ENCODE results near the gene RNF135.
"Not testable (repeated sequence)": the region's sequence is repeated elsewhere in the genome, so short reads cannot be mapped to it uniquely, and the experiment has no call there.

The RNF135 gene

DNA sequence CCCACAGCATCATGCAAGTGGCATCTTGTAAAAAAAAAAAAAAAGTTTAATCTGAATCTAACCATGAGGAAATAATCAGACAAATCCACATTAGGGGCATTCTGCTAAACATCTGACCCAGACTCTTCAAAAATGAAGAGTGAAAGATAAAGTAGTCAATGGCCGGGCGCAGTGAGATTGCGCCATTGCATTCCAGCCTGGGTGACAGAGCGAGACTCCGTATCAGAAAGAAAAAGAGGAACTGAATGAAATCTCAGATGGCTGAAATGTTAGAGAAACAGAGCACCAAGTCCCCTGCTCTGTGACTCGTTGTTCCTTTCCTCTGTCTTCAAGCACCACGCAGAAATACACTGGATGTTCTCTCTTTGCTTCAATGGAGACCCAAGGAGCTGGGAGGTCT lies 12.7 kb upstream of the RNF135 start:
- no peaks in the 10 kb centered on the region for H3K36me3 ChIP-seq (ENCODE audit: control insufficient read depth, low read depth, low read length)
- H3K9ac ChIP-seq (ENCODE audit: low read length), result no peak overlapping the region
- H3K4me1 ChIP-seq (ENCODE audit: control insufficient read depth, low read depth, low read length), result peaks cover 21% of the 10 kb centered on the region
- H3K27me3 ChIP-seq (ENCODE audit: control insufficient read depth, insufficient read depth, low read length), result no peaks in the 10 kb centered on the region
- H3K9me3 ChIP-seq (ENCODE audit: control insufficient read depth, low read depth, low read length), result no peaks in the 10 kb centered on the region
- no peak overlapping the region for H3K27ac ChIP-seq (ENCODE audit: low read length)
- no peak overlapping the region for H3K4me3 ChIP-seq (ENCODE audit: low read length)

DNA sequence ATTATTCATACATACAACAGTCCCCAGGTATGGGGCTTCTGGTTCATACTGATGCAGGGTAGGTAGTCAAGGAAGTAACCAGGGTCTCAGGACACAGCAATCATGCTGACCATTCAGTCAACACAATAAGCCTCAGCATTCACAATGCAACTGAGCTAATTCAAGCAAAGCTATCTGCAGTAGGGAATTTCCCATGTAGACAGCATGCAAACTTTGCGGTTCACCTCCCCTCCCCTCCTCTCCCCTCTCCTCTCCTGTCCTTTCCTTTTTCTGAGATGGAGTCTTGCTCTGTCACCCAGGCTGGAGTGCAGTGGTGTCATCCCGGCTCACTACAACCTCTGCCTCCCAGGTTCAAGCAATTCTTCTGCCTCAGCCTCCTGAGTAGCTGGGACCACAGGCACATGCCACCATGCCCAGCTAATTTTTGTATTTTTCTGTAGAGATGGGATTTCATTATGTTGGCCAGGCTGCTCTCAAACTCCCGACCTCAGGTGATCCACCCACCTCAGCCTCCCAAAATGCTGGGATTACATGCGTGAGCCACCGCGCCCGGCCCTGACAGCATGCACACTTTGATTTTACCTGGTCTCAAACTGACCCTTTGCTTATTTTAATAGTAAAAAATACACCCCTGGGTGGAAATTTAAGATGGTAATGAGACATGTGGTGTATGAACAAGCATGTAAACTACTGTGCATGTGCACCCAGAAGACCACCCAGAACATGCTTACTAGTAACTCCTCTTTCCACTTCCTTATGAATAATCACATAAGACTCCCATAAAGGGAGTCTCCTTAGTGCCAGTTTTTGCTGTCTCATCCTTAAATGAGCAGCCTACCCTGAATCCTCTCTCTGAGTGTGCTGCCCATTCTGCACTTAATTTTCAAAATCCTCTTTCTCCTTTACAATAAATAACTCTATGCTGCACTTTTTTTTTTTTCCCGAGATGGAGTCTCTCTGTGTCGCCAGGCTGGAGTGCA lies 9.3 kb upstream of the RNF135 start:
- Histone ChIP-seq H3K4me3 (ENCODE audit: low read length) (no peak overlapping the region), H3K9me3 (ENCODE audit: control insufficient read depth, low read depth, low read length) (no peaks in the 10 kb centered on the region), H3K27me3 (ENCODE audit: control insufficient read depth, insufficient read depth, low read length) (no peaks in the 10 kb centered on the region), H3K4me1 (ENCODE audit: control insufficient read depth, low read depth, low read length) (peaks cover 19% of the 10 kb centered on the region), H3K9ac (ENCODE audit: low read length) (no peak overlapping the region), H3K36me3 (ENCODE audit: control insufficient read depth, low read depth, low read length) (no peaks in the 10 kb centered on the region), H3K27ac (ENCODE audit: low read length) (no peak overlapping the region)

DNA sequence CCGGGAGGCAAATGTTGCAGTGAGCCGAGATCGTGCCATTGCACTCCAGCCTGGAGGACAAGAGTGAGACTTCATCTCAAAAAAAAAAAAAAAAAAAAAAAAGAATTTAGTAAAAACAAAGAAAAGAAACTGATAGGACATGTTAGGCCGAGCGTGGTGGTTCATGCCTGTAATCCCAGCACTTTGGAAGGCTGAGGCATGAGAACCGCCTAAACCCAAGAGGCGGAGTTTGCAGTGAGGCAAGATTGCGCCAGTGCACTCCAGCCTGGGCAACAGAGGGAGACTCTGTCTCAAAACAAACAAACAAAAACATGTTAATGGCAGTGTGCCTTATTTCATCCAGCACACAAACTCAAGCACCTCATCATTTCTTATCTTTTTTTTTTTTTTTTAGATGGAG lies 6.5 kb upstream of the RNF135 start:
- H3K36me3 ChIP-seq (ENCODE audit: control insufficient read depth, low read depth, low read length); H3K27me3 ChIP-seq (ENCODE audit: control insufficient read depth, insufficient read depth, low read length); H3K4me3 ChIP-seq (ENCODE audit: low read length); H3K27ac ChIP-seq (ENCODE audit: low read length); H3K9me3 ChIP-seq (ENCODE audit: control insufficient read depth, low read depth, low read length); H3K9ac ChIP-seq (ENCODE audit: low read length): not testable (repeated sequence)
- peaks cover 14% of the 10 kb centered on the region for H3K4me1 ChIP-seq (ENCODE audit: control insufficient read depth, low read depth, low read length)

- no peaks in the 10 kb centered on the region for H3K27me3 ChIP-seq (ENCODE audit: control insufficient read depth, insufficient read depth, low read length)
- peaks cover 14% of the 10 kb centered on the region for H3K4me1 ChIP-seq (ENCODE audit: control insufficient read depth, low read depth, low read length)
- no peak overlapping the region for H3K4me3 ChIP-seq (ENCODE audit: low read length)
- no peak overlapping the region for H3K9ac ChIP-seq (ENCODE audit: low read length)
- H3K9me3 ChIP-seq (ENCODE audit: control insufficient read depth, low read depth, low read length), result no peaks in the 10 kb centered on the region
- H3K36me3 ChIP-seq (ENCODE audit: control insufficient read depth, low read depth, low read length), result no peaks in the 10 kb centered on the region
- no peak overlapping the region for H3K27ac ChIP-seq (ENCODE audit: low read length)
Observed at GRCh38 chr17:30964876-30965275, 6.0 kb upstream of the RNF135 start.

DNA sequence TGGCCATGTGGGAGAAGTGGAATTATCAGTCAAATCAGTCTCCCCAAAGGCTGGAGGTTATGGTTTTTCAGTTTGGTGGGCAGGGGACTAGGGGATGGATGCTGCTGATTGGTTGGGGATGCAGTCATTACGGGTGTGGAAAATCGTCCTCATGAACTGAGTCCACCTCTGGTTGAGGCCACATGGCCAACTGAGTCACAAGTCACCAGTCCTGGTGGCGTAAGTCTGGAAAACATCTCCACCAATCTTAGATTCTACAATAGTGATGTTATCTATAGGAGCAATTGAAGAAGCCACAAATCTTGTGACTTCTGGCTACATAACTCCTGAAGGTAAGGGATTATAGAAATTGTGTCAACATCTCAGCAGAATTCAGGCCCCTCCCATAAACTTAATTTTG lies 5.2 kb upstream of the RNF135 start:
- Histone ChIP-seq H3K9me3 (ENCODE audit: control insufficient read depth, low read depth, low read length) (no peaks in the 10 kb centered on the region), H3K4me3 (ENCODE audit: low read length) (no peak overlapping the region), H3K4me1 (ENCODE audit: control insufficient read depth, low read depth, low read length) (peaks cover 14% of the 10 kb centered on the region), H3K27ac (ENCODE audit: low read length) (no peak overlapping the region), H3K27me3 (ENCODE audit: control insufficient read depth, insufficient read depth, low read length) (no peaks in the 10 kb centered on the region), H3K36me3 (ENCODE audit: control insufficient read depth, low read depth, low read length) (no peaks in the 10 kb centered on the region), H3K9ac (ENCODE audit: low read length) (no peak overlapping the region)

DNA sequence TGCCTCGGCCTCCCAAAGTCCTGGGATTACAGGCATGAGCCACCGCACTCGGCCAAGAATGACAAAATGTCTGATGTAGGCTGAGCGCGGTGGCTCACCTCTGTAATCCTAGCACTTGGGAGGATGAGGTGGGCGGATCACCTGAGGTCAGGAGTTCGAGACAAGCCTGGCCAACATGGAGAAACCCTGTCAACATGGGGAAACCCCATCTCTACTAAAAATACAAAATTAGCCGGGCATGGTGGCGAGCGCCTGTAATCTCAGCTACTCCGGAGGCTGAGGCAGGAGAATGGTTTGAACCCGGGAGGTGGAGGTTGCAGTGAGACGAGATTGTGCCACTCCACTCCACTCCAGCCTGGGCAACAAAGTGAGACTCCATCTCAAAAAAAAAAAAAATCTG lies 2.9 kb upstream of the RNF135 start:
- H3K4me1 ChIP-seq (ENCODE audit: control insufficient read depth, low read depth, low read length); H3K27ac ChIP-seq (ENCODE audit: low read length); H3K27me3 ChIP-seq (ENCODE audit: control insufficient read depth, insufficient read depth, low read length); H3K9ac ChIP-seq (ENCODE audit: low read length); H3K9me3 ChIP-seq (ENCODE audit: control insufficient read depth, low read depth, low read length); H3K36me3 ChIP-seq (ENCODE audit: control insufficient read depth, low read depth, low read length); H3K4me3 ChIP-seq (ENCODE audit: low read length): not testable (repeated sequence)

GRCh38 chr17:30969989-30970830 lies 629 bp upstream of the RNF135 start:
- Histone ChIP-seq H3K9ac (ENCODE audit: low read length) (peak overlapping the region; percentile 71), H3K27ac (ENCODE audit: low read length) (peak overlapping the region; percentile 76), H3K4me3 (ENCODE audit: low read length) (peak overlapping the region; percentile 84), H3K36me3 (ENCODE audit: control insufficient read depth, low read depth, low read length) (no peaks in the 10 kb centered on the region), H3K27me3 (ENCODE audit: control insufficient read depth, insufficient read depth, low read length) (no peaks in the 10 kb centered on the region), H3K4me1 (ENCODE audit: control insufficient read depth, low read depth, low read length) (no peaks in the 10 kb centered on the region), H3K9me3 (ENCODE audit: control insufficient read depth, low read depth, low read length) (no peaks in the 10 kb centered on the region)

DNA sequence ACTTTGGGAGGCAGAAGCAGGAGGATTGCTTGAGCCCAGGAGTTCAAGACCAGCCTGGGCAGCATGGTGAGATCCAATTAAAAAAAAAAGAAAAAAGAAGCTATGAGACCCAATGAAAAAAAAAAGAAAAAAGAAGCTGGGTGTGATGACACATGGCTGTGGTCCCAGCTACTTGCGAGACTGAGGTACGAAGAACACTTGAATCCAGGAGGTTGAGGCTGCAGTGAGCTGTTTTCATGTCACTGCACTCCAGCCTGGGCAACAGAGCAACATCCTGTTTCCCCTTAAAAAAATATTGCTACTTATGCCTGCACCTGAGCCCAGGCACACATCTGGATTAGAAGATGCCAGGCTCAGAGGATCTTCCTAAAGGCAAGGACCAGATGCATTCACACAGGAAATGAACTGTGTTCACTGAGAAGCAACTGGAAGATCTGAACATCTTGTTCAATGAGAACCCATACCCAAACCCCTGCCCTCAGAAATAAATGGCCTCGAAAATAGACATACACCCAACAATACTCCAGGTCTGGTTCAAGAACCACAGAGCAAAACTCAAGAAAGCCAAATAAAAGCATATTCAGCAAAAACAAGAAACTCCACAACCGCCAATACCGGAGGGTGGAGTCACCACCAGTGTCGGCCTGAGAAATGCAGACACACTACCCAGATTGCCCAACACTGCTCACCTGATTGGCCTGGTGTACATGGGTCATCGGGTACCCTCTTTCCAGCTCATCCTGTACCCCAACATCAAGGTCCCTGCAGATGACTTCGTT lies 4.4 kb downstream of the RNF135 start:
- Histone ChIP-seq H3K36me3 (ENCODE audit: control insufficient read depth, low read depth, low read length) (no peaks in the 10 kb centered on the region), H3K9me3 (ENCODE audit: control insufficient read depth, low read depth, low read length) (no peaks in the 10 kb centered on the region), H3K4me1 (ENCODE audit: control insufficient read depth, low read depth, low read length) (no peaks in the 10 kb centered on the region), H3K9ac (ENCODE audit: low read length) (no peak overlapping the region), H3K4me3 (ENCODE audit: low read length) (no peak overlapping the region), H3K27ac (ENCODE audit: low read length) (no peak overlapping the region), H3K27me3 (ENCODE audit: control insufficient read depth, insufficient read depth, low read length) (no peaks in the 10 kb centered on the region)

DNA sequence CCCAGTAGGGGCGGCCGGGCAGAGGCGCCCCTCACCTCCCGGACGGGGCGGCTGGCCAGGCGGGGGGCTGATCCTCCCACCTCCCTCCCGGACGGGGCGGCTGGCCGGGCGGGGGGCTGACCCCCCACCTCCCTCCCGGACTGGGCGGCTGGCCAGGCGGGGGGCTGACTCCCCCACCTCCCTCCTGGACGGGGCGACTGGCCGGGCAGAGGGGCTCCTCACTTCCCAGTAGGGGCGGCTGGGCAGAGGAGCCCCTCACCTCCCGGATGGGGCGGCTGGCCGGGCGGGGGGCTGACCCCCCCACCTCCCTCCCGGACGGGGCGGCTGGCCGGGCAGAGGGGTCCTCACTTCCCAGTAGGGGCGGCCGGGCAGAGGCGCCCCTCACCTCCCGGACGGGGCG lies 9.1 kb downstream of the RNF135 start:
- H3K4me1 ChIP-seq (ENCODE audit: control insufficient read depth, low read depth, low read length); H3K27ac ChIP-seq (ENCODE audit: low read length); H3K36me3 ChIP-seq (ENCODE audit: control insufficient read depth, low read depth, low read length); H3K9ac ChIP-seq (ENCODE audit: low read length); H3K9me3 ChIP-seq (ENCODE audit: control insufficient read depth, low read depth, low read length); H3K4me3 ChIP-seq (ENCODE audit: low read length); H3K27me3 ChIP-seq (ENCODE audit: control insufficient read depth, insufficient read depth, low read length): not testable (repeated sequence)

GRCh38 chr17:30981531-30982519 lies 11.0 kb downstream of the RNF135 start:
- no peaks in the 10 kb centered on the region for H3K4me1 ChIP-seq (ENCODE audit: control insufficient read depth, low read depth, low read length)
- H3K27me3 ChIP-seq (ENCODE audit: control insufficient read depth, insufficient read depth, low read length), result no peaks in the 10 kb centered on the region
- no peak overlapping the region for H3K9ac ChIP-seq (ENCODE audit: low read length)
- no peak overlapping the region for H3K4me3 ChIP-seq (ENCODE audit: low read length)
- no peaks in the 10 kb centered on the region for H3K36me3 ChIP-seq (ENCODE audit: control insufficient read depth, low read depth, low read length)
- no peak overlapping the region for H3K27ac ChIP-seq (ENCODE audit: low read length)
- no peaks in the 10 kb centered on the region for H3K9me3 ChIP-seq (ENCODE audit: control insufficient read depth, low read depth, low read length)
